Stimulated activated CD8-positive, alpha-beta memory T cell treated with anti-CD3 and anti-CD28 coated beads, Interleukin-4, amount 100 ng/mL, for 48 hours (primary cell): ENCODE data around the gene SMARCA4.
"Not testable (repeated sequence)": the region's sequence is repeated elsewhere in the genome, so short reads cannot be mapped to it uniquely, and the experiment has no call there.

Source experiments
- DNase-seq: peaks from one replicate; pipeline ENCODE4 v3.0.0-alpha.2; 2020

Gene SMARCA4

DNA sequence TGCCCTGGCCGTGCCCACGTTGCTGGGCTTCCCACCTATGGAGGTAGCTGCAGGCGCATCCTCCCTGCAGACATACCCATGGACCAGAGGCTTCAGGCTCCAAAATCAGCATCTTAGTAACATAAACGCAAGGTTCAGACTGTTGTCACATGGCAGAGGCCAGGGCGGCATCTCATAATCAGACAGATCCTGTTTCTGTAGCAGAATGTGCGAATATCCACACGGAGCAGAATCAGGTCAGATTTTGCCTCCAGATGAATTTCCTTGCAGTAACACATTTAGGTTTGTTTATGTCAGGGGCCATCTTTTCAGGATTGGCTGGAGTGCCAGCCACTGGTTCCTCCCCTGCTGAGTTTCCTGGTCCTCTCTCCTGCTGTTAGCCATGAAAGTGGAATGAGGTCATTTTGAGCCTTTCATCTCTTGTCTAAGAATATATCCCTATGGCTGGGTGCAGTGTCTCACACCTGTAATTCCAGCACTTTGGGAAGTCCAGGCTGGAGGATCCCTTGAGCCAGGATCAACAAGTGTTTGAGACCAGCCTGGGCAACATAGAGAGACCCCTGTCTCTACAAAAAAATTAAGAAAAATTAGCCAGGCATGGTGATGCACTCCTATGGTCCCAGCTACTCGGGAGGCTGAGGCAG is 20.5 kb downstream of the SMARCA4 start:
- no peak for DNase-seq

- no peak for DNase-seq
Measured at GRCh38 chr19:10983026-10983425, 22.2 kb downstream of the SMARCA4 start.

DNA sequence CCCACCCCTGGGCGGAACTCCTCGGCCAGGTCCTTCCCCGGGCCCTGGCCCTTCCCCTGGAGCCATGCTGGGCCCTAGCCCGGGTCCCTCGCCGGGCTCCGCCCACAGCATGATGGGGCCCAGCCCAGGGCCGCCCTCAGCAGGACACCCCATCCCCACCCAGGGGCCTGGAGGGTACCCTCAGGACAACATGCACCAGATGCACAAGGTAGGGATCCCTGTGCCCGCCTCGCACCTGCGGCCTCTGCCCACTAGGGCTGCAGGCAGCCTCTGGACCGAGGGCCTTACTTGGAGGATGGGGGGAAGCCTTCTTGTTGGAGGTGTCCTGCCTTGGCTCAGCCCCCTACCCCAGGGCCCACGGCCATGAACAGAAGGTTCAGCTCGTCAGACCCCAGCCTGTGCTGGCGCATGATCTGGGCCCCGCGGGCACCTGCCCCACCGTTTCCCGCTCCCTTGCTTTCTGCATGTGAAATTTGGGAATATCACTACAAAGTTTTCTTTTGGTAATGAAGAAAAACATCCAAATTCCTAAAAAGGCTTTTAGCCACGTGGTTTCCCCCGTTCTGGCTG is 23.4 kb downstream of the SMARCA4 start:
- DNase-seq, result no peak

DNA sequence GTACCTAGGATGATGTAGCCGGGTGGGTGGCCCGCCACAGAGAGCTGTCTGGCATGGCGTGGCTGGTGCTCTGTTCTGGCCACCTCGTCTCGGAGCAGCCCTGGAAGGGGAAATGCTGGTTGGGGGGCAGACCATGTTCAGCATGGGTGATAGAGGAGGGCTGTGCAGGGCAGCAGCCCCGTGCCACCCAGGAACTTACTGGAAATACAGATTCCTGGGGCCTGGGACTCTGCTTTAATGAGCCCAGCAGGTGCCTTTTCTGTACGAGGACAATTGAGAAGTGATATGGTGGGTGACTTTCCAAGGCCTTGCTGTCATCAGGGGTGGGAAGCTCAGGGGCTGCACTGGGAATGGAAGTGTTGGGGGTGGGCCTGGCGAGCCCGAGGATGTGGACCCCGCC is 24.7 kb downstream of the SMARCA4 start:
- no peak for DNase-seq

DNA sequence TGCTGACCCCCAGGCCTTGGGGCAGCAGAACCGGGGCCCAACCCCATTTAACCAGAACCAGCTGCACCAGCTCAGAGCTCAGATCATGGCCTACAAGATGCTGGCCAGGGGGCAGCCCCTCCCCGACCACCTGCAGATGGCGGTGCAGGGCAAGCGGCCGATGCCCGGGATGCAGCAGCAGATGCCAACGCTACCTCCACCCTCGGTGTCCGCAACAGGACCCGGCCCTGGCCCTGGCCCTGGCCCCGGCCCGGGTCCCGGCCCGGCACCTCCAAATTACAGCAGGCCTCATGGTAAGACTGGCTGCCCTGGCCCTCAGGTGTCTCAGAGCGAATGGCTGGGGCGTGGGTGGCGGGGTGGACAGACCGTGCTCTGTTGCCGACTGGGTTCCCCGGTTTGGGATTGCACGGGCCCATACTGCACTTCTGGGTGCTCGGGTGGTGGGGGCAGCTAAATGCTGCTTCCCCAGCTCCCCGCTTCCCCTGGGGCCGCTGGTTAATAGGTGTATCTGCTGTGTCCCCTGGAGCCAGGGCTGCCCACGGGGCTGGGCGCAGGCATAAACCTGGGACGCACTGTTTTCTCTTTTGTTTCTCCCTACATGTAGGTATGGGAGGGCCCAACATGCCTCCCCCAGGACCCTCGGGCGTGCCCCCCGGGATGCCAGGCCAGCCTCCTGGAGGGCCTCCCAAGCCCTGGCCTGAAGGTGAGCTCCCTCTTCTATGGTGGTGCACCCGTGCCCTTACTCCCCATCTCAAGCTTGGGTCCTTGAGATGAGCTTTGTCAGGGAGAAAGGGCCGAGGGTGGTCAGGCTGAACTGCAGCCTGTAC is 25.7 kb downstream of the SMARCA4 start:
- no peak for DNase-seq

DNA sequence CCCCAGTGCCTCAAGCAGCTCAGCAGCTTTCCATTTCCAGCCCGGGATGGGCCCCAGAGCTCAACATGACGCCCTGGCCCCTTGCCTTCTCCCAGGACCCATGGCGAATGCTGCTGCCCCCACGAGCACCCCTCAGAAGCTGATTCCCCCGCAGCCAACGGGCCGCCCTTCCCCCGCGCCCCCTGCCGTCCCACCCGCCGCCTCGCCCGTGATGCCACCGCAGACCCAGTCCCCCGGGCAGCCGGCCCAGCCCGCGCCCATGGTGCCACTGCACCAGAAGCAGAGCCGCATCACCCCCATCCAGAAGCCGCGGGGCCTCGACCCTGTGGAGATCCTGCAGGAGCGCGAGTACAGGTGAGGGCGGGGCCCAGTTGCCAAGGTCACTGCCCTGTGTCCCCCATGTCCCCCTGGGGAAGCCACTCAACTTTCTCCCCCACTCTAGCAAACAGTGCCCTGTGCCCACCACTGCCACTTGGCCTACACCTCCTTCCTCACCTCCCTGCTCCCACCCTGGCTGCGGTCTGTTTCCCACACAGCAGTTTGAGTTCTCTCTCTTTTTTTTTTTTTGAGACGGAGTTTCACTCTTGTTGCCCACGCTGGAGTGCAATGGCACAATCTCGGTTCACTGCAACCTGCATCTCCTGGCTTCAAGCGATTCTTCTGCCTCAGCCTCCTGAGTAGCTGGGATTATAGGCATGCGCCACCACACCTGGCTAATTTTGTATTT is 26.9 kb downstream of the SMARCA4 start:
- no peak for DNase-seq

DNA sequence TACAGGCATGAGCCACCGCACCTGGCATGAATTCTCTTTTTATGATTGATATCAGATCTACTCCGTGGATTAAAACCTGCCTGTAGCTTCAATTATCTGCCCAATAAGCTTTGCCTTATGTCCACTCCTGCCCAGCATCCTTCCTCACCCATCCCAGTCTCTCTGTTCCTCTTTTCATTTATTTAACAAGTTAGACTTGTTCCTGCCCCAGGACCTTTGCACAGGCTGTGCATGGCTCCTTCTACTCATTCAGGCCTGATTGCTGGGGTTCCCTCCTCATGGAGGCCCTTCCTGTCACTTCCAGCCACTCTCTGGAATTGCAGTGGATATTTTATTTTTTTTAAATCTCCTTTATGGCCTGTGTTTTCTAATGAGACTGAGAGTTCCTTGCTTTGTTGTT is 27.6 kb downstream of the SMARCA4 start:
- DNase-seq, result no peak

GRCh38 chr19:10988921-10989320 is 28.1 kb downstream of the SMARCA4 start:
- DNase-seq, result no peak

GRCh38 chr19:10991076-10991475 is 30.2 kb downstream of the SMARCA4 start:
- no peak for DNase-seq

- no peak for DNase-seq
Measured at GRCh38 chr19:10991521-10992081, 30.8 kb downstream of the SMARCA4 start.

- not testable (repeated sequence) for DNase-seq
Measured at GRCh38 chr19:10992174-10992573, 31.3 kb downstream of the SMARCA4 start.

DNA sequence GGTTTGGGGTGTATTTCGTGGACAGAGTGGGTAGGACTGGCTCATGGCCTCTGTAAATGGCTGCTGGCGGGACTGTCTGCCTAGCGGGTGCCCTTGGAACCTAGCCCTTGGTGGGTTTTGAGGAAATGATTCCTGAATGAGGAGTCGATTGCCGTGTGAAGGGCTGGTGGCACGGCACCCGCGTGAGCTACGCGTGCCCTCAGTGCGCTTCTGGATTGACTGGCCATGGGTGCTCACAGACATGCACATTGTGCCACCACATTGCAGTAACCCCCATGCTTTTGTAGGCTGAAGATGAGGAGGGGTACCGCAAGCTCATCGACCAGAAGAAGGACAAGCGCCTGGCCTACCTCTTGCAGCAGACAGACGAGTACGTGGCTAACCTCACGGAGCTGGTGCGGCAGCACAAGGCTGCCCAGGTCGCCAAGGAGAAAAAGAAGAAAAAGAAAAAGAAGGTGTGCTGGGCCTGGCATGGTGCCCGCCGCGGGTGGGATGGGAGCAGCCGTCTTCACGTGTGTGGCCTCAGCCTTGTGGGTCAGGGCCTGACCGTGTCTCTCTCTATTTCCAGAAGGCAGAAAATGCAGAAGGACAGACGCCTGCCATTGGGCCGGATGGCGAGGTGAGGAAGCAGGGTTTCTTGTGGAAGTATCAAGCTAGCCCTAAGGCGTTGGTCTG is 35.2 kb downstream of the SMARCA4 start:
- DNase-seq, result no peak

DNA sequence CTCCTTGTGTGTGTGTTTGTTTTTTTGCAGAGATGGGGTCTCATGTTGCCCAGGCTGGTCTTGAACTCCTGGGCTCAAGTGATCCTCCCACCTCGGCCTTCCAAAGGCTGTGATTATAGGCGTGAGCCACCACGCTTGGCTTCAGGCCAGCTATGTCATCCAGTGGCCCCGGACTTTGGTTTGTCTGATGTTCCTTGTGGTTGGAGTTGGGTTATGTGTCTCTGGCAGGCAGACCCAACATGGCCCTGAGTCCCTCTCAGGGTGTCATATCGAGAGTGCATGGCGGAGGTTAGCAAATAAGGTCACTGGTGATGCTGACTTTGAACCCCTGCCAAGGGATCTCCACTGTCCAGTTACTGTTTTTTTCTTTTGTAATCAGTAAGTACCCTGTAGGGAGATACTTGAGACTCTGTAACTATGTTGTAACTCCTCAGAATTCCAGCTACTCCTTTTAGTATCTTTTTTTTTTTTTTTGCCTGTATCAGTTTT is 37.3 kb downstream of the SMARCA4 start:
- DNase-seq, result no peak

DNA sequence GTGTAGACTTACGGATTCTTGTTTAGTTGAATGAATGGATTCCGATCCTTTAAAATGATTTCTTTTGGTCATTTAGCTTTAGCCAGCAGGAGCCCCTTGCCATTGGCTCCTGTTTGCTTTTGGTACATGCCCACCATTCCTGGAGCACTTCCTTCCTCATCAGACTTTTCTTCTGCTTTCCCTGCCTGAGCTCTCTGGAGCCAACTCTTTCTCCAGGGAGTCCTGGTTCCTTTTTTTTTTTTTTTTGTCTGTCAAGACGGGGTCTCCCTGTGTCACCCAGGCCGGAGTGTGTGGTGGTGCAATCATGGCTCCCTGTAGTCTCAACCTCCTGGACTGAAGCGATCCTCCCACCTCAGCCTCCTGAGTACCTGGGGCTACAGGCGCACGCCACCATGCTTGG is 37.8 kb downstream of the SMARCA4 start:
- DNase-seq, result no peak

- no peak for DNase-seq
Measured at GRCh38 chr19:11005521-11005920, 44.7 kb downstream of the SMARCA4 start.

- no peak for DNase-seq
Measured at GRCh38 chr19:11007385-11007784, 46.6 kb downstream of the SMARCA4 start.

DNA sequence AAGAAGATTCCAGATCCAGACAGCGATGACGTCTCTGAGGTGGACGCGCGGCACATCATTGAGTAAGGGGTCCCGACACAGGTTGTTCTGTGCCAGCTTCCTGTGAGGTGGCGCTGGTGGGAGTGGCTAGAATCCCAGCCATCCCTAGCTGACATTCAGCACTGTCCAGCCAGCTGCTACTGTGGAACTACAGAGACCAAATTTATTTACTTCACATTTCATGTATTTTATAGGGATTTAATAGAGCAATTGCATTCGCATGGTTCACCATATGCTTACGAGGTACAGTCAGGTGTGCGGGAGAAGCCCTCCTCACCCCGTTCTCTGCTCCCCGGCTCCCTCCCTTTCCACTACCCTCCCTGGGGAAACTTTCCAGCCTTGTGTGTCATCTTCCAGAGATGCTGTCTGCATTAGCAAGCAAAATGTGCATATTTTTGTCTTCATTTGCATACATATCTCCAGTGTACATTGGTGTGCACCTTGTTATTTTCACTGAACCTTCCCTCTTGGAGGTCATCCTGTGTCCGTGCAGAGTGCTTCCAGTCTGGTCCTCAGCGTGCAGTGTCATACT is 47.2 kb downstream of the SMARCA4 start:
- DNase-seq, result no peak

DNA sequence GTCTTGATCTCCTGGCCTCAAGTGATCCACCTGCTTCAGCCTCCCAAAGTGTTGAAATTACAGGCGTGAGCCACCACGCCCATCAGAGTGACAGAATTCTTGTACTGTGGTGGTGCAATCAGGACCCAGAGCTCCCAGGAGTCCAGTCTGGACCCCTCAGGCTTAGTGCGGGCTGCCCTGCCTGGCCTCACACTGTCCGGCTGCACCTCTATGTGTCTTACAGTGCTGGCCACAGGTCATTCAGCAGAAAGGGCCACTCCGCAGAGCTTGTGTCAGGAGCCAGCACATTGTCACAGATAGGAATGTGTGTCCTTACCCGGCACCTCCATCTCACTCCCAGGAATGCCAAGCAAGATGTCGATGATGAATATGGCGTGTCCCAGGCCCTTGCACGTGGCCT is 49.2 kb downstream of the SMARCA4 start:
- no peak for DNase-seq

GRCh38 chr19:11012507-11012906 is 51.7 kb downstream of the SMARCA4 start:
- no peak for DNase-seq

DNA sequence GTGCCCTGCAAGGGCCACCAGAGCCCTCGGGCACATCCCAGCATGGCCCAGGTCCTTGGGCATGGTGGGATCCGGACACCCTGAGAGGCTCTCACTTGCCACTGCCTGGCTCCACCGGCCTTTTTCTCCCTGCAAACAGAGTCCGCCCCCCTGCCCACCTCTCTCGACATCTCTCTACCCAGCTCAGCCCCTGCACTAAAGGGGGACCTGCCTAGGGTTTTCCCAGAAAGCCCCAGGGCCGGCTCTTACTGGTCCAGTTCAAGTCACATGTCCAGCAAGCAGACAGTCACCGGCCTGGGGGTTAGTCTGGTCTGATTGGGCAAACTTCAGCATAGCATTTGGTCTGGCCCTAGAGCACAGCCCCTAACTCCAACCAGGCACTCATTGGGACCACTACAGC is 52.9 kb downstream of the SMARCA4 start:
- no peak for DNase-seq

DNA sequence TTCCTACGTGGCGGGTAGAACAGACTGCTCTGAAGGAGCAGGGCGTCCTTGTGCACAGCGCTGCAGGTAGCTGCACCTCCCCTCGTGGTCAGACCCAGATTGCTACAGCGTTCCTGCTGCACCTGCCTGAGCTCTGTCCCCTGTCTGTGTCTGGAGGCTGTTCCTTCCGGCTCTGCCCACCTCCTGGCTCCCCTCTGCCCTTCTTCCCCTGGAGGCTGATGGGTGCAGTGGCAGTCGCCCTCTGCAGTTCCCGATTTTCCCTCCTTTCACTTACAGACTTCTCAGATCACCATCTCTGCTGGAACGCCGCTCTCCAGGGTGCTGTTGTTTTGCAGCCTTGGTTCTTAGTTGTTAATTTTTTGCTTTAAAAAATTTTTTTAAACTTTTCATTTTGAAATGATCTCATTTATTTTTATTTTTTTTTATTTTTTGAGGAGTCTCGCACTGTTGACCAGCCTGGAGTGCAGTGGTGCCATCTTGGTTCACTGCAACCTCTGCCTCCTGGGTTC is 53.6 kb downstream of the SMARCA4 start:
- DNase-seq, result no peak

DNA sequence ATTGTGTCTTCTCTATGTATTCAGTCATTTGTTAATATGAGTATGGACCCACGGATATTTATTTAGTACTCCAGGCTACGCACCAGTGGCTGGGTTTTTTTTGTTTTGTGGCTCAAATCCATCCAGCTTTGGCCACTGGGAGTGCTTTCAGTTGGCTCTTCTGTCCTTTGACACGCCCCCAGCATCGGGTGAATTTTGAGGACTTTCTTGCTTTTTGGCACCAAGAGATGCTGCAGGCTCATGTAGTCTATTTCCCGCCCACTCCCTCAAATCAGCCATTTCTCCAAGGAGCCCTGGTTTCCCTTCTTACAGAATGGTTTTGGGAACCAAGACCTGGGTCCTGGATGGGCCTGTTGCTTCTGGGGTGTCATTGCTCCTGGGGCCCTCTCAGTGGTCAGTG is 55.8 kb downstream of the SMARCA4 start:
- DNase-seq, result no peak
